ENCODE results near the gene HSD11B1L.

GRCh38 chr19:5711025-5711424, 30.2 kb downstream of the HSD11B1L start:
- TF ChIP-seq CTCF (IDR thresholded peaks at IDR 0.05; ENCODE audit: extremely low read depth in 1 of 2, insufficient read depth in 1 of 2, low read depth in 1 of 2, low read length in 2 of 2) (no peak), MYC (IDR thresholded peaks at IDR 0.05; ENCODE audit: low read depth, low read length) (no peak), POLR2A (IDR thresholded peaks at IDR 0.05; ENCODE audit: low read depth, low read length) (no peak), FOS (IDR thresholded peaks at IDR 0.05; ENCODE audit: borderline replicate concordance, insufficient read depth, low read length) (no peak), EZH2 (IDR thresholded peaks at IDR 0.05; ENCODE audit: borderline replicate concordance, low read depth, low read length, severe bottlenecking) (no peak), MAX (IDR thresholded peaks at IDR 0.05; ENCODE audit: insufficient read depth, insufficient read length) (no peak), GATA2 (IDR thresholded peaks at IDR 0.05; ENCODE audit: insufficient read depth, insufficient read length, low read depth, low read length) (no peak)

Data from endothelial cell of umbilical vein (primary cell).